Skeletal muscle tissue (tissue), 5 donors: Measurements from ENCODE around the gene BEX2. TPM values are rescaled to one million over a fixed set of nuclear protein-coding genes. Genes with fewer than 3 reads are reported as not detected.

Source experiments
- H3K27ac ChIP-seq: one replicate; pipeline ENCODE4 v1.7.0; 2013; ENCODE audit warnings: mild to moderate bottlenecking, low read depth, low read length, inconsistent platforms
- H3K27me3 ChIP-seq, 3 donors: one replicate each; pipeline ENCODE4 v1.7.0; 2013; ENCODE audit warnings: low read length in 3 of 3; ENCODE audit not compliant: control insufficient read depth in 3 of 3, insufficient read depth in 3 of 3
- H3K36me3 ChIP-seq, 3 donors: one replicate each; pipeline ENCODE4 v1.7.0; 2013; ENCODE audit warnings: low read length in 3 of 3; ENCODE audit not compliant: control insufficient read depth in 3 of 3, insufficient read depth in 3 of 3
- H3K4me1 ChIP-seq, 3 donors: one replicate each; pipeline ENCODE4 v1.7.0; 2013; ENCODE audit warnings: low read length in 3 of 3, mild to moderate bottlenecking in 3 of 3; ENCODE audit not compliant: control insufficient read depth in 3 of 3, insufficient read depth in 3 of 3
- H3K4me3 ChIP-seq, 3 donors: one replicate each; pipeline ENCODE4 v1.7.0; 2013; ENCODE audit warnings: low read length in 3 of 3
- H3K9ac ChIP-seq, 3 donors: one replicate each; pipeline ENCODE4 v1.7.0; 2013; ENCODE audit warnings: low read length in 3 of 3, mild to moderate bottlenecking in 3 of 3, moderate library complexity in 2 of 3, low read depth in 1 of 3
- H3K9me3 ChIP-seq, 3 donors: one replicate each; pipeline ENCODE4 v1.7.0; 2013; ENCODE audit warnings: low read length in 3 of 3; ENCODE audit not compliant: control insufficient read depth in 3 of 3
- small RNA-seq: library from RNA; depleted of rRNA; stranded (forward); fragments of <200 nt; gene quantifications from one replicate; pipeline ENCODE3, GENCODE V24; 2014
- total RNA-seq: library from RNA; depleted of rRNA; stranded (reverse); fragments of >200 nt; gene quantifications from one replicate; pipeline ENCODE4 v1.2.3, GENCODE V29; 2014
- donor health status: Osteomylitis.

The BEX2 gene
- total RNA-seq, 1 donor from 2014 or later = 21.4 TPM

- Histone ChIP-seq H3K9me3 (no peaks in the 10 kb centered on the region), H3K4me1 (peaks cover 0 to 2% (median 0%) of the 10 kb centered on the region in 3 donors), H3K4me3 (peak overlapping the region in 1 of 3 donors; percentile 48), H3K36me3 (no peaks in the 10 kb centered on the region), H3K27ac (no peak overlapping the region), H3K27me3 (peaks cover 5 to 26% (median 5%) of the 10 kb centered on the region in 3 donors), H3K9ac (no peak overlapping the region)
These were observed 34.7 kb downstream of the BEX2 start for GRCh38 chrX:103275947-103276567.

GRCh38 chrX:103274284-103274683 lies 36.5 kb downstream of the BEX2 start:
- Histone ChIP-seq H3K27me3 (peaks cover 5 to 34% (median 5%) of the 10 kb centered on the region in 3 donors), H3K36me3 (no peaks in the 10 kb centered on the region), H3K27ac (no peak overlapping the region), H3K9me3 (no peaks in the 10 kb centered on the region), H3K9ac (no peak overlapping the region), H3K4me1 (peaks cover 0 to 2% (median 0%) of the 10 kb centered on the region in 3 donors), H3K4me3 (no peak overlapping the region)

Small RNA genes within 50 kb of the gene (small RNA-seq; reads per million reads assigned to genes)
- gene Z92846.1 = not detected

Other genes with a start within 250 kb of the BEX2 start
- 1.0 TPM for gene BEX1, start 246.8 kb downstream of the BEX2 start, total RNA-seq
- not detected for gene NXF3, start 217.8 kb downstream of the BEX2 start, total RNA-seq
- gene BEX4, start 95.9 kb downstream of the BEX2 start, total RNA-seq = 13.6 TPM
- 99.2 TPM for gene TCEAL8, start 55.8 kb downstream of the BEX2 start, total RNA-seq
- gene TCEAL5, start 34.2 kb downstream of the BEX2 start, total RNA-seq = 0.52 TPM
- gene TCEAL7, start 19.2 kb upstream of the BEX2 start, total RNA-seq = 112 TPM
- gene TCEAL9, start 45.5 kb upstream of the BEX2 start, total RNA-seq = 74.1 TPM
- 110 TPM for gene BEX3, start 65.5 kb upstream of the BEX2 start, total RNA-seq
- 0.52 TPM for gene RAB40A, start 208.5 kb upstream of the BEX2 start, total RNA-seq